ENCODE data around the gene PLCB4. TPM values are rescaled to one million over a fixed set of nuclear protein-coding genes. Genes with fewer than 3 reads are reported as not detected.

The PLCB4 gene
- total RNA-seq, 4 donors from 2014 or later: 17.4 to 264 (median 28.1) TPM

GRCh38 chr20:9068233-9068801, 570 bp upstream of the PLCB4 start:
- H3K9me3 ChIP-seq: no peaks in the 10 kb centered on the region
- H3K36me3 ChIP-seq: no peaks in the 10 kb centered on the region
- intact Hi-C loops (cut with DNase I; ENCODE audit: low total_unique reads): no loop called here
- TF ChIP-seq POLR2A (IDR thresholded peaks at IDR 0.05): peak in 1 of 2 donors; percentile 18
- TF ChIP-seq, protein P1, sequence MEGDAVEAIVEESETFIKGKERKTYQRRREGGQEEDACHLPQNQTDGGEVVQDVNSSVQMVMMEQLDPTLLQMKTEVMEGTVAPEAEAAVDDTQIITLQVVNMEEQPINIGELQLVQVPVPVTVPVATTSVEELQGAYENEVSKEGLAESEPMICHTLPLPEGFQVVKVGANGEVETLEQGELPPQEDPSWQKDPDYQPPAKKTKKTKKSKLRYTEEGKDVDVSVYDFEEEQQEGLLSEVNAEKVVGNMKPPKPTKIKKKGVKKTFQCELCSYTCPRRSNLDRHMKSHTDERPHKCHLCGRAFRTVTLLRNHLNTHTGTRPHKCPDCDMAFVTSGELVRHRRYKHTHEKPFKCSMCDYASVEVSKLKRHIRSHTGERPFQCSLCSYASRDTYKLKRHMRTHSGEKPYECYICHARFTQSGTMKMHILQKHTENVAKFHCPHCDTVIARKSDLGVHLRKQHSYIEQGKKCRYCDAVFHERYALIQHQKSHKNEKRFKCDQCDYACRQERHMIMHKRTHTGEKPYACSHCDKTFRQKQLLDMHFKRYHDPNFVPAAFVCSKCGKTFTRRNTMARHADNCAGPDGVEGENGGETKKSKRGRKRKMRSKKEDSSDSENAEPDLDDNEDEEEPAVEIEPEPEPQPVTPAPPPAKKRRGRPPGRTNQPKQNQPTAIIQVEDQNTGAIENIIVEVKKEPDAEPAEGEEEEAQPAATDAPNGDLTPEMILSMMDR (IDR thresholded peaks at IDR 0.05): no peak
- DNase-seq: peak in 1 of 2 donors; percentile 26
- H3K27ac ChIP-seq: peak overlapping the region; percentile 73 to 80
- H3K4me1 ChIP-seq: no peaks in the 10 kb centered on the region
- H3K4me3 ChIP-seq: peak overlapping the region; percentile 37 to 56
- no peaks in the 10 kb centered on the region for H3K27me3 ChIP-seq

- Histone ChIP-seq H3K36me3 (no peaks in the 10 kb centered on the region), H3K27me3 (no peaks in the 10 kb centered on the region), H3K4me3 (no peak overlapping the region), H3K27ac (peak overlapping the region in 1 of 2 donors; percentile 73), H3K9me3 (no peaks in the 10 kb centered on the region), H3K4me1 (no peaks in the 10 kb centered on the region)
- DNase-seq: no peak
- TF ChIP-seq, protein P1 (IDR thresholded peaks at IDR 0.05): no peak
- no peak for TF ChIP-seq POLR2A (IDR thresholded peaks at IDR 0.05)
- intact Hi-C loops (cut with DNase I; ENCODE audit: low total_unique reads): no loop called here
These were observed 1.4 kb downstream of the PLCB4 start for GRCh38 chr20:9070304-9070703.

- Histone ChIP-seq H3K4me1 (no peaks in the 10 kb centered on the region), H3K36me3 (no peaks in the 10 kb centered on the region), H3K9me3 (no peaks in the 10 kb centered on the region), H3K4me3 (no peak overlapping the region), H3K27ac (peak overlapping the region in 1 of 2 donors; percentile 73), H3K27me3 (no peaks in the 10 kb centered on the region)
- DNase-seq: no peak
- intact Hi-C loops (cut with DNase I; ENCODE audit: low total_unique reads): no loop called here
- no peak for TF ChIP-seq POLR2A (IDR thresholded peaks at IDR 0.05)
- TF ChIP-seq, protein P1 (IDR thresholded peaks at IDR 0.05): no peak
These were observed 3.3 kb downstream of the PLCB4 start for GRCh38 chr20:9071976-9072726.

- H3K9me3 ChIP-seq: no peaks in the 10 kb centered on the region
- no peaks in the 10 kb centered on the region for H3K36me3 ChIP-seq
- TF ChIP-seq, protein P1 (IDR thresholded peaks at IDR 0.05): no peak
- TF ChIP-seq POLR2A (IDR thresholded peaks at IDR 0.05): no peak
- no peaks in the 10 kb centered on the region for H3K27me3 ChIP-seq
- intact Hi-C loops (cut with DNase I; ENCODE audit: low total_unique reads): no loop called here
- peak overlapping the region in 1 of 2 donors; percentile 73 for H3K27ac ChIP-seq
- H3K4me1 ChIP-seq: no peaks in the 10 kb centered on the region
- DNase-seq: no peak
- no peak overlapping the region for H3K4me3 ChIP-seq
These were observed 4.1 kb downstream of the PLCB4 start for GRCh38 chr20:9072861-9073500.
